ENCODE data around the gene MYBPC1. TPM values are rescaled to one million over a fixed set of nuclear protein-coding genes. Genes with fewer than 3 reads are reported as not detected.

MYBPC1 gene
- total and polyA plus RNA-seq, 2 experiments from 2014 or later, result 0.18 TPM; not detected in 1

GRCh38 chr12:101653030-101653429 is 58.3 kb downstream of the MYBPC1 start:
- no peaks in the 10 kb centered on the region for H3K9me3 Mint-ChIP-seq
- Histone ChIP-seq H4K20me1 (replicated peaks; ENCODE audit: insufficient read depth) (no peaks in the 10 kb centered on the region), H3K9me2 (ENCODE audit: insufficient read depth) (peaks cover 5% of the 10 kb centered on the region; the same call in 1 of the 2 replicates), H3K4me3 (no peak overlapping the region), H3F3A (replicated peaks; ENCODE audit: low read depth) (no peaks in the 10 kb centered on the region), H3K4me1 (ENCODE audit: insufficient read depth) (no peaks in the 10 kb centered on the region), H2AFZ (no peak overlapping the region), H3K27ac (ENCODE audit: low read depth) (no peak overlapping the region), H3K79me2 (replicated peaks; ENCODE audit: insufficient read depth) (no peaks in the 10 kb centered on the region), H3K36me3 (ENCODE audit: insufficient read depth) (no peaks in the 10 kb centered on the region), H3K27me3 (ENCODE audit: insufficient read depth) (no peaks in the 10 kb centered on the region), H3K4me2 (no peak overlapping the region)
- H3K27me3 Mint-ChIP-seq (ENCODE audit: insufficient read depth, low read depth, poor library complexity), result peaks cover 2% of the 10 kb centered on the region
- H3K36me3 Mint-ChIP-seq (ENCODE audit: low read depth), result no peaks in the 10 kb centered on the region
- no peak overlapping the region for H3K27ac Mint-ChIP-seq
- no peak for ATAC-seq
- DNase-seq (ENCODE audit: low spot score), result no peak
- TF ChIP-seq ETS1 (IDR thresholded peaks at IDR 0.05) (no peak), ZNF114 (CRISPR knock-in tag; IDR thresholded peaks at IDR 0.05) (no peak), JUNB (IDR thresholded peaks at IDR 0.05; ENCODE audit: unreplicated experiment) (no peak), ZNF331 (CRISPR knock-in tag; IDR thresholded peaks at IDR 0.05; ENCODE audit: low read depth) (no peak), CREB1 (CRISPR knock-in tag; IDR thresholded peaks at IDR 0.05; ENCODE audit: low read depth) (no peak), EZH2 (IDR thresholded peaks at IDR 0.05; ENCODE audit: low read depth, unreplicated experiment) (no peak), POLR2AphosphoS5 (IDR thresholded peaks at IDR 0.05; ENCODE audit: low read depth) (no peak), STAT1 (IDR thresholded peaks at IDR 0.05; ENCODE audit: unreplicated experiment) (no peak), NANOG (IDR thresholded peaks at IDR 0.05; ENCODE audit: borderline replicate concordance) (no peak), EZH2phosphoT487 (IDR thresholded peaks at IDR 0.05; ENCODE audit: unreplicated experiment) (no peak)
- TF ChIP-seq, protein P1, sequence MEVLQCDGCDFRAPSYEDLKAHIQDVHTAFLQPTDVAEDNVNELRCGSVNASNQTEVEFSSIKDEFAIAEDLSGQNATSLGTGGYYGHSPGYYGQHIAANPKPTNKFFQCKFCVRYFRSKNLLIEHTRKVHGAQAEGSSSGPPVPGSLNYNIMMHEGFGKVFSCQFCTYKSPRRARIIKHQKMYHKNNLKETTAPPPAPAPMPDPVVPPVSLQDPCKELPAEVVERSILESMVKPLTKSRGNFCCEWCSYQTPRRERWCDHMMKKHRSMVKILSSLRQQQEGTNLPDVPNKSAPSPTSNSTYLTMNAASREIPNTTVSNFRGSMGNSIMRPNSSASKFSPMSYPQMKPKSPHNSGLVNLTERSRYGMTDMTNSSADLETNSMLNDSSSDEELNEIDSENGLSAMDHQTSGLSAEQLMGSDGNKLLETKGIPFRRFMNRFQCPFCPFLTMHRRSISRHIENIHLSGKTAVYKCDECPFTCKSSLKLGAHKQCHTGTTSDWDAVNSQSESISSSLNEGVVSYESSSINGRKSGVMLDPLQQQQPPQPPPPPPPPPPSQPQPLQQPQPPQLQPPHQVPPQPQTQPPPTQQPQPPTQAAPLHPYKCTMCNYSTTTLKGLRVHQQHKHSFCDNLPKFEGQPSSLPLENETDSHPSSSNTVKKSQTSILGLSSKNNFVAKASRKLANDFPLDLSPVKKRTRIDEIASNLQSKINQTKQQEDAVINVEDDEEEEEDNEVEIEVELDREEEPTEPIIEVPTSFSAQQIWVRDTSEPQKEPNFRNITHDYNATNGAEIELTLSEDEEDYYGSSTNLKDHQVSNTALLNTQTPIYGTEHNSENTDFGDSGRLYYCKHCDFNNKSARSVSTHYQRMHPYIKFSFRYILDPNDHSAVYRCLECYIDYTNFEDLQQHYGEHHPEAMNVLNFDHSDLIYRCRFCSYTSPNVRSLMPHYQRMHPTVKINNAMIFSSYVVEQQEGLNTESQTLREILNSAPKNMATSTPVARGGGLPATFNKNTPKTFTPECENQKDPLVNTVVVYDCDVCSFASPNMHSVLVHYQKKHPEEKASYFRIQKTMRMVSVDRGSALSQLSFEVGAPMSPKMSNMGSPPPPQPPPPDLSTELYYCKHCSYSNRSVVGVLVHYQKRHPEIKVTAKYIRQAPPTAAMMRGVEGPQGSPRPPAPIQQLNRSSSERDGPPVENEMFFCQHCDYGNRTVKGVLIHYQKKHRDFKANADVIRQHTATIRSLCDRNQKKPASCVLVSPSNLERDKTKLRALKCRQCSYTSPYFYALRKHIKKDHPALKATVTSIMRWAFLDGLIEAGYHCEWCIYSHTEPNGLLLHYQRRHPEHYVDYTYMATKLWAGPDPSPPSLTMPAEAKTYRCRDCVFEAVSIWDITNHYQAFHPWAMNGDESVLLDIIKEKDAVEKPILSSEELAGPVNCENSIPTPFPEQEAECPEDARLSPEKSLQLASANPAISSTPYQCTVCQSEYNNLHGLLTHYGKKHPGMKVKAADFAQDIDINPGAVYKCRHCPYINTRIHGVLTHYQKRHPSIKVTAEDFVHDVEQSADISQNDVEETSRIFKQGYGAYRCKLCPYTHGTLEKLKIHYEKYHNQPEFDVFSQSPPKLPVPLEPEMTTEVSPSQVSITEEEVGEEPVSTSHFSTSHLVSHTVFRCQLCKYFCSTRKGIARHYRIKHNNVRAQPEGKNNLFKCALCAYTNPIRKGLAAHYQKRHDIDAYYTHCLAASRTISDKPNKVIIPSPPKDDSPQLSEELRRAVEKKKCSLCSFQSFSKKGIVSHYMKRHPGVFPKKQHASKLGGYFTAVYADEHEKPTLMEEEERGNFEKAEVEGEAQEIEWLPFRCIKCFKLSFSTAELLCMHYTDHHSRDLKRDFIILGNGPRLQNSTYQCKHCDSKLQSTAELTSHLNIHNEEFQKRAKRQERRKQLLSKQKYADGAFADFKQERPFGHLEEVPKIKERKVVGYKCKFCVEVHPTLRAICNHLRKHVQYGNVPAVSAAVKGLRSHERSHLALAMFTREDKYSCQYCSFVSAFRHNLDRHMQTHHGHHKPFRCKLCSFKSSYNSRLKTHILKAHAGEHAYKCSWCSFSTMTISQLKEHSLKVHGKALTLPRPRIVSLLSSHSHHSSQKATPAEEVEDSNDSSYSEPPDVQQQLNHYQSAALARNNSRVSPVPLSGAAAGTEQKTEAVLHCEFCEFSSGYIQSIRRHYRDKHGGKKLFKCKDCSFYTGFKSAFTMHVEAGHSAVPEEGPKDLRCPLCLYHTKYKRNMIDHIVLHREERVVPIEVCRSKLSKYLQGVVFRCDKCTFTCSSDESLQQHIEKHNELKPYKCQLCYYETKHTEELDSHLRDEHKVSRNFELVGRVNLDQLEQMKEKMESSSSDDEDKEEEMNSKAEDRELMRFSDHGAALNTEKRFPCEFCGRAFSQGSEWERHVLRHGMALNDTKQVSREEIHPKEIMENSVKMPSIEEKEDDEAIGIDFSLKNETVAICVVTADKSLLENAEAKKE (CRISPR knock-in tag; IDR thresholded peaks at IDR 0.05), result no peak
- TF ChIP-seq, protein P2, sequence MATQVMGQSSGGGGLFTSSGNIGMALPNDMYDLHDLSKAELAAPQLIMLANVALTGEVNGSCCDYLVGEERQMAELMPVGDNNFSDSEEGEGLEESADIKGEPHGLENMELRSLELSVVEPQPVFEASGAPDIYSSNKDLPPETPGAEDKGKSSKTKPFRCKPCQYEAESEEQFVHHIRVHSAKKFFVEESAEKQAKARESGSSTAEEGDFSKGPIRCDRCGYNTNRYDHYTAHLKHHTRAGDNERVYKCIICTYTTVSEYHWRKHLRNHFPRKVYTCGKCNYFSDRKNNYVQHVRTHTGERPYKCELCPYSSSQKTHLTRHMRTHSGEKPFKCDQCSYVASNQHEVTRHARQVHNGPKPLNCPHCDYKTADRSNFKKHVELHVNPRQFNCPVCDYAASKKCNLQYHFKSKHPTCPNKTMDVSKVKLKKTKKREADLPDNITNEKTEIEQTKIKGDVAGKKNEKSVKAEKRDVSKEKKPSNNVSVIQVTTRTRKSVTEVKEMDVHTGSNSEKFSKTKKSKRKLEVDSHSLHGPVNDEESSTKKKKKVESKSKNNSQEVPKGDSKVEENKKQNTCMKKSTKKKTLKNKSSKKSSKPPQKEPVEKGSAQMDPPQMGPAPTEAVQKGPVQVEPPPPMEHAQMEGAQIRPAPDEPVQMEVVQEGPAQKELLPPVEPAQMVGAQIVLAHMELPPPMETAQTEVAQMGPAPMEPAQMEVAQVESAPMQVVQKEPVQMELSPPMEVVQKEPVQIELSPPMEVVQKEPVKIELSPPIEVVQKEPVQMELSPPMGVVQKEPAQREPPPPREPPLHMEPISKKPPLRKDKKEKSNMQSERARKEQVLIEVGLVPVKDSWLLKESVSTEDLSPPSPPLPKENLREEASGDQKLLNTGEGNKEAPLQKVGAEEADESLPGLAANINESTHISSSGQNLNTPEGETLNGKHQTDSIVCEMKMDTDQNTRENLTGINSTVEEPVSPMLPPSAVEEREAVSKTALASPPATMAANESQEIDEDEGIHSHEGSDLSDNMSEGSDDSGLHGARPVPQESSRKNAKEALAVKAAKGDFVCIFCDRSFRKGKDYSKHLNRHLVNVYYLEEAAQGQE (IDR thresholded peaks at IDR 0.05; ENCODE audit: unreplicated experiment), result no peak
- TF ChIP-seq, protein P3, sequence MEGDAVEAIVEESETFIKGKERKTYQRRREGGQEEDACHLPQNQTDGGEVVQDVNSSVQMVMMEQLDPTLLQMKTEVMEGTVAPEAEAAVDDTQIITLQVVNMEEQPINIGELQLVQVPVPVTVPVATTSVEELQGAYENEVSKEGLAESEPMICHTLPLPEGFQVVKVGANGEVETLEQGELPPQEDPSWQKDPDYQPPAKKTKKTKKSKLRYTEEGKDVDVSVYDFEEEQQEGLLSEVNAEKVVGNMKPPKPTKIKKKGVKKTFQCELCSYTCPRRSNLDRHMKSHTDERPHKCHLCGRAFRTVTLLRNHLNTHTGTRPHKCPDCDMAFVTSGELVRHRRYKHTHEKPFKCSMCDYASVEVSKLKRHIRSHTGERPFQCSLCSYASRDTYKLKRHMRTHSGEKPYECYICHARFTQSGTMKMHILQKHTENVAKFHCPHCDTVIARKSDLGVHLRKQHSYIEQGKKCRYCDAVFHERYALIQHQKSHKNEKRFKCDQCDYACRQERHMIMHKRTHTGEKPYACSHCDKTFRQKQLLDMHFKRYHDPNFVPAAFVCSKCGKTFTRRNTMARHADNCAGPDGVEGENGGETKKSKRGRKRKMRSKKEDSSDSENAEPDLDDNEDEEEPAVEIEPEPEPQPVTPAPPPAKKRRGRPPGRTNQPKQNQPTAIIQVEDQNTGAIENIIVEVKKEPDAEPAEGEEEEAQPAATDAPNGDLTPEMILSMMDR (conservative IDR thresholded peaks at IDR 0.05; ENCODE audit: low read depth in 2 of 2), result no peak
- H3K4me3 Mint-ChIP-seq, result no peak overlapping the region
- H3K4me1 Mint-ChIP-seq, result peaks cover 5% of the 10 kb centered on the region

Measured in GM23338 (cell line).